HEK293 (cell line): Measurements from ENCODE around the gene TMUB1.
A peak's percentile ranks its signal among the peaks of the same experiment; 100 is the strongest.

Experiments
- CTCF ChIA-PET: fragments of 350-600 bp; formaldehyde crosslinking; extraction: SDS; loops from one replicate; lab custom pipeline; 2021; ENCODE audit warnings: antibody characterized with exemption; lab: Yijun Ruan, JAX
- POLR2A ChIA-PET: fragments of 300-600 bp; formaldehyde crosslinking; extraction: SDS; loops from one replicate; lab custom pipeline; 2020; ENCODE audit warnings: antibody characterized with exemption, inconsistent platforms; lab: Yijun Ruan, JAX
- H3K27ac ChIP-seq: fragments of 200-500 bp; sonication (Bioruptor generic); 2 replicates; pipeline ENCODE4 v1.5.1; 2014; ENCODE audit warnings: low read depth, low read length, control low read depth, inconsistent platforms; ENCODE audit errors: extremely low read depth
- H3K36me3 ChIP-seq, 2 experiments: fragments of 200-500 bp in 1 of 2; sonication (Bioruptor generic) in 1 of 2; 1 replicate in 1 of 2; 2 replicates in 1 of 2; pipeline ENCODE4 v1.5.1; 2014 to 2017; ENCODE audit warnings: inconsistent platforms in 2 of 2, low read length in 2 of 2; ENCODE audit not compliant: control insufficient read depth in 2 of 2, insufficient read depth in 1 of 2
- H3K4me1 ChIP-seq: fragments of 200-500 bp; sonication (Bioruptor generic); 2 replicates; pipeline ENCODE4 v1.5.1; 2014; ENCODE audit warnings: mild to moderate bottlenecking, low read length, inconsistent platforms; ENCODE audit not compliant: control insufficient read depth, insufficient read depth
- H3K4me3 ChIP-seq: 2 replicates; pipeline ENCODE4 v1.5.1; 2011; ENCODE audit warnings: low read depth, mild to moderate bottlenecking, control low read depth, low read length, moderate library complexity
- H3K9me3 ChIP-seq: fragments of 200-500 bp; sonication (Bioruptor generic); 2 replicates; pipeline ENCODE4 v1.5.1; 2014; ENCODE audit warnings: low read depth, low read length, inconsistent platforms; ENCODE audit not compliant: control insufficient read depth, insufficient read depth
- BCL11A ChIP-seq: fragments of 450-650 bp; formaldehyde crosslinking; IDR thresholded peaks from 2 replicates; pipeline ENCODE4 v1.5.1; 2016; ENCODE audit warnings: low read depth, missing biosample characterization, missing genetic modification characterization
- ZBTB17 ChIP-seq: fragments of 450-650 bp; formaldehyde crosslinking; IDR thresholded peaks from 2 replicates; pipeline ENCODE4 v1.5.1; 2016; ENCODE audit warnings: missing biosample characterization, missing genetic modification characterization
- ZEB2 ChIP-seq: fragments of 450-650 bp; formaldehyde crosslinking; IDR thresholded peaks from 2 replicates; pipeline ENCODE4 v1.5.1; 2016; ENCODE audit warnings: missing biosample characterization, missing genetic modification characterization
- ZNF121 ChIP-seq: fragments of 450-650 bp; formaldehyde crosslinking; IDR thresholded peaks from 2 replicates; pipeline ENCODE4 v1.5.1; 2016; ENCODE audit warnings: missing biosample characterization, missing genetic modification characterization
- ZNF311 ChIP-seq: fragments of 450-650 bp; formaldehyde crosslinking; IDR thresholded peaks from 2 replicates; pipeline ENCODE4 v1.5.1; 2017; ENCODE audit warnings: missing biosample characterization, missing genetic modification characterization, borderline replicate concordance
- ZNF426 ChIP-seq: fragments of 450-650 bp; formaldehyde crosslinking; IDR thresholded peaks from 2 replicates; pipeline ENCODE4 v1.5.1; 2017; ENCODE audit warnings: missing biosample characterization, missing genetic modification characterization, mild to moderate bottlenecking, inconsistent platforms, moderate library complexity
- ZNF48 ChIP-seq: fragments of 450-650 bp; formaldehyde crosslinking; IDR thresholded peaks from 2 replicates; pipeline ENCODE4 v1.5.1; 2016; ENCODE audit warnings: missing biosample characterization, missing genetic modification characterization
- ZNF555 ChIP-seq: fragments of 450-650 bp; formaldehyde crosslinking; conservative IDR thresholded peaks from 2 replicates; pipeline ENCODE4 v1.5.1; 2017; ENCODE audit warnings: missing biosample characterization, mild to moderate bottlenecking, missing genetic modification characterization, inconsistent platforms
- ZNF560 ChIP-seq: fragments of 450-650 bp; formaldehyde crosslinking; IDR thresholded peaks from 2 replicates; pipeline ENCODE4 v1.5.1; 2017; ENCODE audit warnings: missing biosample characterization, missing genetic modification characterization, borderline replicate concordance
- ZNF707 ChIP-seq: fragments of 450-650 bp; formaldehyde crosslinking; IDR thresholded peaks from 2 replicates; pipeline ENCODE4 v1.5.1; 2016; ENCODE audit warnings: missing biosample characterization, missing genetic modification characterization
- ZNF830 ChIP-seq: fragments of 450-650 bp; IDR thresholded peaks from 2 replicates; pipeline ENCODE4 v1.5.0; 2018; ENCODE audit warnings: missing biosample characterization, missing genetic modification characterization, low read depth, mild to moderate bottlenecking, moderate library complexity
- TF ChIP-seq, protein P1 (sequence below): fragments of 450-650 bp; formaldehyde crosslinking; IDR thresholded peaks from 2 replicates; pipeline ENCODE4 v1.5.1; 2016; ENCODE audit warnings: missing biosample characterization, missing genetic modification characterization, low read depth
- TF ChIP-seq, protein P2 (sequence below): fragments of 450-650 bp; formaldehyde crosslinking; IDR thresholded peaks from 2 replicates; pipeline ENCODE4 v1.5.1; 2016; ENCODE audit warnings: missing biosample characterization, missing genetic modification characterization
- TF ChIP-seq, protein P3 (sequence below): fragments of 450-650 bp; formaldehyde crosslinking; IDR thresholded peaks from 2 replicates; pipeline ENCODE4 v1.5.1; 2016; ENCODE audit warnings: missing biosample characterization, missing genetic modification characterization
- TF ChIP-seq, protein P4 (sequence below): fragments of 450-650 bp; formaldehyde crosslinking; IDR thresholded peaks from 2 replicates; pipeline ENCODE4 v1.5.0; 2017; ENCODE audit warnings: missing biosample characterization, missing genetic modification characterization, borderline replicate concordance
- TF ChIP-seq, protein P5 (sequence below): fragments of 450-650 bp; formaldehyde crosslinking; IDR thresholded peaks from 2 replicates; pipeline ENCODE4 v1.5.1; 2016; ENCODE audit warnings: missing biosample characterization, missing genetic modification characterization

Gene TMUB1

DNA sequence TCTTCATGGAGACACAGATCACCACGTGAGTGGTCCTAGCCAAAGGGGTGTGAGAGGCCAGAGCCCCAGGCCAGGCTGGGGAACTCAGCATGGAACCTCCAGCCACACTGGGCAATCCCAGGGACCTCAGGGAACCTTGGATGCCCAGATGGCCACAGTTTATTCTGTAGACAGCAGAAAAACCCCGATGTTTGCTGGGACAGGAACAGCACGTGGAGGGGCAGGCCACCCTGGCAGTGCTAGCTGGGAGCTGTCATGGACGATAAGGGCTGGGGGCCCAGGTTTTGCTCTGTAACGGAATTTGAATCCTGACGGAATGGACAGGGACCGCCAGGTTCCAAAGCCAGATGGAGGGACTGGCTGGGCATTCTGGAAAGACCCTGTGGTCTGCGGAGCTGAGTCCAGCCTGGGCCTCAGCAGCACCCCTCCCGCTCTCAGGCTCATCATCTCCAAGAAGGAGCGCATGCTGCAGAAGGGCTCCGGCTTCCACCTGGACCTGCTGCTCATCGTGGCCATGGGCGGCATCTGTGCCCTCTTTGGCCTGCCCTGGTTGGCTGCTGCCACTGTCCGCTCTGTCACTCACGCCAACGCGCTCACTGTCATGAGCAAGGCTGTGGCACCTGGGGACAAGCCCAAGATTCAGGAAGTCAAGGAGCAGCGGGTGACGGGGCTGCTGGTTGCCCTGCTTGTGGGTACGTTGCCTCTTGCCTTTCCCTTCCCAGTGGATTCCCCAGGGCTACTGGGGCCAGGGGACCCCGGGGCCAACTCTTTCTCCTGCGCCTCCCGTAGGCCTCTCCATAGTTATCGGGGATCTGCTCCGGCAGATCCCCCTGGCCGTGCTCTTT lies 8.3 kb downstream of the TMUB1 start:
- ChIA-PET POLR2A (interaction anchor here (0.6 to 4.8 kb wide), 6 partner anchors 9 to 128 kb away, joined by 3 to 22 read pairs (median 7); partner anchors contain the start of gene ABCB8), CTCF (no interaction called here)
- peaks cover 4% of the 10 kb centered on the region; the same call in 1 of the 2 replicates for H3K4me1 ChIP-seq
- H3K36me3 ChIP-seq, result peaks cover 15 to 86% of the 10 kb centered on the region in 2 experiments; a peak in 2 of 3 replicates
- no peak overlapping the region for H3K27ac ChIP-seq
- TF ChIP-seq, protein P1, sequence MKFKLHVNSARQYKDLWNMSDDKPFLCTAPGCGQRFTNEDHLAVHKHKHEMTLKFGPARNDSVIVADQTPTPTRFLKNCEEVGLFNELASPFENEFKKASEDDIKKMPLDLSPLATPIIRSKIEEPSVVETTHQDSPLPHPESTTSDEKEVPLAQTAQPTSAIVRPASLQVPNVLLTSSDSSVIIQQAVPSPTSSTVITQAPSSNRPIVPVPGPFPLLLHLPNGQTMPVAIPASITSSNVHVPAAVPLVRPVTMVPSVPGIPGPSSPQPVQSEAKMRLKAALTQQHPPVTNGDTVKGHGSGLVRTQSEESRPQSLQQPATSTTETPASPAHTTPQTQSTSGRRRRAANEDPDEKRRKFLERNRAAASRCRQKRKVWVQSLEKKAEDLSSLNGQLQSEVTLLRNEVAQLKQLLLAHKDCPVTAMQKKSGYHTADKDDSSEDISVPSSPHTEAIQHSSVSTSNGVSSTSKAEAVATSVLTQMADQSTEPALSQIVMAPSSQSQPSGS (tag by site-specific recombination), result no peak
- TF ChIP-seq, protein P2, sequence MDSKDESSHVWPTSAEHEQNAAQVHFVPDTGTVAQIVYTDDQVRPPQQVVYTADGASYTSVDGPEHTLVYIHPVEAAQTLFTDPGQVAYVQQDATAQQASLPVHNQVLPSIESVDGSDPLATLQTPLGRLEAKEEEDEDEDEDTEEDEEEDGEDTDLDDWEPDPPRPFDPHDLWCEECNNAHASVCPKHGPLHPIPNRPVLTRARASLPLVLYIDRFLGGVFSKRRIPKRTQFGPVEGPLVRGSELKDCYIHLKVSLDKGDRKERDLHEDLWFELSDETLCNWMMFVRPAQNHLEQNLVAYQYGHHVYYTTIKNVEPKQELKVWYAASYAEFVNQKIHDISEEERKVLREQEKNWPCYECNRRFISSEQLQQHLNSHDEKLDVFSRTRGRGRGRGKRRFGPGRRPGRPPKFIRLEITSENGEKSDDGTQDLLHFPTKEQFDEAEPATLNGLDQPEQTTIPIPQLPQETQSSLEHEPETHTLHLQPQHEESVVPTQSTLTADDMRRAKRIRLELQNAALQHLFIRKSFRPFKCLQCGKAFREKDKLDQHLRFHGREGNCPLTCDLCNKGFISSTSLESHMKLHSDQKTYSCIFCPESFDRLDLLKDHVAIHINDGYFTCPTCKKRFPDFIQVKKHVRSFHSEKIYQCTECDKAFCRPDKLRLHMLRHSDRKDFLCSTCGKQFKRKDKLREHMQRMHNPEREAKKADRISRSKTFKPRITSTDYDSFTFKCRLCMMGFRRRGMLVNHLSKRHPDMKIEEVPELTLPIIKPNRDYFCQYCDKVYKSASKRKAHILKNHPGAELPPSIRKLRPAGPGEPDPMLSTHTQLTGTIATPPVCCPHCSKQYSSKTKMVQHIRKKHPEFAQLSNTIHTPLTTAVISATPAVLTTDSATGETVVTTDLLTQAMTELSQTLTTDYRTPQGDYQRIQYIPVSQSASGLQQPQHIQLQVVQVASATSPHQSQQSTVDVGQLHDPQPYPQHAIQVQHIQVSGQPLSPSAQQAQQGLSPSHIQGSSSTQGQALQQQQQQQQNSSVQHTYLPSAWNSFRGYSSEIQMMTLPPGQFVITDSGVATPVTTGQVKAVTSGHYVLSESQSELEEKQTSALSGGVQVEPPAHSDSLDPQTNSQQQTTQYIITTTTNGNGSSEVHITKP (tag by site-specific recombination), result peak; percentile 71
- no peak for TF ChIP-seq ZNF48 (tag by site-specific recombination)
- TF ChIP-seq ZEB2, result no peak
- TF ChIP-seq ZNF560 (tag by site-specific recombination), result no peak
- no peak for TF ChIP-seq ZNF707
- TF ChIP-seq, protein P3, sequence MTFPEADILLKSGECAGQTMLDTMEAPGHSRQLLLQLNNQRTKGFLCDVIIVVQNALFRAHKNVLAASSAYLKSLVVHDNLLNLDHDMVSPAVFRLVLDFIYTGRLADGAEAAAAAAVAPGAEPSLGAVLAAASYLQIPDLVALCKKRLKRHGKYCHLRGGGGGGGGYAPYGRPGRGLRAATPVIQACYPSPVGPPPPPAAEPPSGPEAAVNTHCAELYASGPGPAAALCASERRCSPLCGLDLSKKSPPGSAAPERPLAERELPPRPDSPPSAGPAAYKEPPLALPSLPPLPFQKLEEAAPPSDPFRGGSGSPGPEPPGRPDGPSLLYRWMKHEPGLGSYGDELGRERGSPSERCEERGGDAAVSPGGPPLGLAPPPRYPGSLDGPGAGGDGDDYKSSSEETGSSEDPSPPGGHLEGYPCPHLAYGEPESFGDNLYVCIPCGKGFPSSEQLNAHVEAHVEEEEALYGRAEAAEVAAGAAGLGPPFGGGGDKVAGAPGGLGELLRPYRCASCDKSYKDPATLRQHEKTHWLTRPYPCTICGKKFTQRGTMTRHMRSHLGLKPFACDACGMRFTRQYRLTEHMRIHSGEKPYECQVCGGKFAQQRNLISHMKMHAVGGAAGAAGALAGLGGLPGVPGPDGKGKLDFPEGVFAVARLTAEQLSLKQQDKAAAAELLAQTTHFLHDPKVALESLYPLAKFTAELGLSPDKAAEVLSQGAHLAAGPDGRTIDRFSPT (tag by site-specific recombination), result 0 out of 2 replicates have a peak, but pooled peaks have one; percentile 21
- TF ChIP-seq ZBTB17, result no peak
- no peaks in the 10 kb centered on the region for H3K9me3 ChIP-seq
- H3K4me3 ChIP-seq, result no peak overlapping the region

DNA sequence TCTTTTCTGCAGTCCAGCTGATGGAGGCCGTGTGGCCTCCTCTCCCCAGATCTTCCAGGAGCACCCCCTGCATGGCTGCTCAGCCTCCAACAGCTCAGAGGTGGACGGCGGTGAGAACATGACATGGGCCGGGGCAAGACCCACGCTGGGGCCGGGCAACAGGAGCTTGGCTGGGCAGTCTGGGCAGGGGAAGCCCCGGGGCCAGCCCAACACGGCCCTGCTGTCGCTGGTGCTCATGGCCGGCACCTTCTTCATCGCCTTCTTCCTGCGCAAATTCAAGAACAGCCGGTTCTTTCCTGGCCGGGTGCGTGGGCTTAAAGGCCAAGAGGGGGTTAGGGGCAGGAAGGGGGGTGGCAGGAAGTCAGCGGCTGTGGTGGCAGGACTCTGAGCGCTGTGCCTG lies 9.3 kb downstream of the TMUB1 start:
- Histone ChIP-seq H3K4me1 (no peaks in the 10 kb centered on the region), H3K27ac (no peak overlapping the region), H3K36me3 (peaks cover 15 to 88% of the 10 kb centered on the region in 2 experiments; a peak in 2 of 3 replicates), H3K4me3 (no peak overlapping the region), H3K9me3 (no peaks in the 10 kb centered on the region)
- ChIA-PET CTCF (no interaction called here), POLR2A (interaction anchor here (0.6 to 3.3 kb wide), 4 partner anchors 11 to 37 kb away, joined by 4 to 7 read pairs (median 6); no protein-coding TSS in a partner anchor)
- no peak for TF ChIP-seq ZNF311 (tag by site-specific recombination)
- TF ChIP-seq BCL11A (tag by site-specific recombination), result no peak
- TF ChIP-seq, protein P4, sequence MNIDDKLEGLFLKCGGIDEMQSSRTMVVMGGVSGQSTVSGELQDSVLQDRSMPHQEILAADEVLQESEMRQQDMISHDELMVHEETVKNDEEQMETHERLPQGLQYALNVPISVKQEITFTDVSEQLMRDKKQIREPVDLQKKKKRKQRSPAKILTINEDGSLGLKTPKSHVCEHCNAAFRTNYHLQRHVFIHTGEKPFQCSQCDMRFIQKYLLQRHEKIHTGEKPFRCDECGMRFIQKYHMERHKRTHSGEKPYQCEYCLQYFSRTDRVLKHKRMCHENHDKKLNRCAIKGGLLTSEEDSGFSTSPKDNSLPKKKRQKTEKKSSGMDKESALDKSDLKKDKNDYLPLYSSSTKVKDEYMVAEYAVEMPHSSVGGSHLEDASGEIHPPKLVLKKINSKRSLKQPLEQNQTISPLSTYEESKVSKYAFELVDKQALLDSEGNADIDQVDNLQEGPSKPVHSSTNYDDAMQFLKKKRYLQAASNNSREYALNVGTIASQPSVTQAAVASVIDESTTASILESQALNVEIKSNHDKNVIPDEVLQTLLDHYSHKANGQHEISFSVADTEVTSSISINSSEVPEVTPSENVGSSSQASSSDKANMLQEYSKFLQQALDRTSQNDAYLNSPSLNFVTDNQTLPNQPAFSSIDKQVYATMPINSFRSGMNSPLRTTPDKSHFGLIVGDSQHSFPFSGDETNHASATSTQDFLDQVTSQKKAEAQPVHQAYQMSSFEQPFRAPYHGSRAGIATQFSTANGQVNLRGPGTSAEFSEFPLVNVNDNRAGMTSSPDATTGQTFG (tag by site-specific recombination), result no peak
- TF ChIP-seq ZNF830 (tag by site-specific recombination), result no peak
- no peak for TF ChIP-seq ZNF426 (tag by site-specific recombination)
- TF ChIP-seq, protein P2 (tag by site-specific recombination), result no peak
- TF ChIP-seq ZNF555 (tag by site-specific recombination), result no peak
- TF ChIP-seq, protein P5, sequence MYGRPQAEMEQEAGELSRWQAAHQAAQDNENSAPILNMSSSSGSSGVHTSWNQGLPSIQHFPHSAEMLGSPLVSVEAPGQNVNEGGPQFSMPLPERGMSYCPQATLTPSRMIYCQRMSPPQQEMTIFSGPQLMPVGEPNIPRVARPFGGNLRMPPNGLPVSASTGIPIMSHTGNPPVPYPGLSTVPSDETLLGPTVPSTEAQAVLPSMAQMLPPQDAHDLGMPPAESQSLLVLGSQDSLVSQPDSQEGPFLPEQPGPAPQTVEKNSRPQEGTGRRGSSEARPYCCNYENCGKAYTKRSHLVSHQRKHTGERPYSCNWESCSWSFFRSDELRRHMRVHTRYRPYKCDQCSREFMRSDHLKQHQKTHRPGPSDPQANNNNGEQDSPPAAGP, result no peak
- no peak for TF ChIP-seq ZNF121 (tag by site-specific recombination)
